GM10847 (cell line): ENCODE measurements around the gene RANBP10.

ENCODE experiments used
- POLR2A ChIP-seq: IDR thresholded peaks from 2 replicates; pipeline ENCODE4 v1.6.1; 2011; ENCODE audit not compliant: insufficient read length; ENCODE audit errors: extremely low read depth

RANBP10 gene

GRCh38 chr16:67806428-67807147, at the start of gene RANBP10, which contains the start of gene TSNAXIP1:
Gene RANBP10, minus strand, starts transcription at chr16:67806560. Its CDS starts 24 bp downstream, at chr16:67806536.
Gene TSNAXIP1, plus strand, starts transcription at chr16:67806889. Its CDS starts 261 bp downstream, at chr16:67807150.
- peak; percentile 80 for TF ChIP-seq POLR2A

DNA sequence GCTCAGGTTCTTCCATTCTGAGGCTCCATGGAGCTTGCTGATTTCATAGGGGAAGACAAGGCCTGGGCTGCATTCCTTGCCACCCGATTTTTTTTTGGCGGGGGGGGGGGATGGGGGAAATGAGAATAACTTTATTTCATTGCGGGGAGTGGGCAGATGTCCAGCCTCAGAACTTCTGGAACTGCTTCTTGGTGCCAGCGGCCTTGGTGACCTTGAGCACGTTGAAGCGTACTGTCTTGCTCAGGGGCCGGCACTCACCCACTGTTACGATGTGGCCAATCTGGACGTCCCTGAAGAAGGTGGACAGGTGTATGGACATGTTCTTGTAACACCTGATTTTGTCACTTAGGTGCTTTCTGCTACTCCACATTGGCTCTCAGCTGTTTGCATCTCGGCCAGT, 49.4 kb upstream of the RANBP10 start:
- TF ChIP-seq POLR2A = no peak

GRCh38 chr16:67853670-67854069, 47.3 kb upstream of the RANBP10 start:
- no peak for TF ChIP-seq POLR2A

DNA sequence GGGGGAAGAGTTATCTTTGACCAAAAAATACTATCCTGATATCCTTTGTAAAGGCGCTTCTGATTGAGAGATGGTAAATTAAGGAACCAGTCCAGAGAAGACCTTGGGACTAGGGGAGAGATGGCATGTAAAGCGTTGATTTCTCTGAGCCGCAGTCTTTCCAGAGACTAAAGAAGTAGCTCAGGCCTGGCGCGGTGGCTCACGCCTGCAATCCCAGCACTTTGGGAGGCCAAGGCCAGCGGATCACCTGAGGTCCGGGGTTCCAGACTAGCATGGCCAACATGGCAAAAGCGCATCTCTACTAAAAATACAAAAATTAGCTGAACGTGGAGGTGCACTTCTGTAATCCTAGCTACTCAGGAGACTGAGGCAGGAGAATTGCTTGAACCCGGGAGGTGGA, 41.8 kb upstream of the RANBP10 start:
- TF ChIP-seq POLR2A = no peak

DNA sequence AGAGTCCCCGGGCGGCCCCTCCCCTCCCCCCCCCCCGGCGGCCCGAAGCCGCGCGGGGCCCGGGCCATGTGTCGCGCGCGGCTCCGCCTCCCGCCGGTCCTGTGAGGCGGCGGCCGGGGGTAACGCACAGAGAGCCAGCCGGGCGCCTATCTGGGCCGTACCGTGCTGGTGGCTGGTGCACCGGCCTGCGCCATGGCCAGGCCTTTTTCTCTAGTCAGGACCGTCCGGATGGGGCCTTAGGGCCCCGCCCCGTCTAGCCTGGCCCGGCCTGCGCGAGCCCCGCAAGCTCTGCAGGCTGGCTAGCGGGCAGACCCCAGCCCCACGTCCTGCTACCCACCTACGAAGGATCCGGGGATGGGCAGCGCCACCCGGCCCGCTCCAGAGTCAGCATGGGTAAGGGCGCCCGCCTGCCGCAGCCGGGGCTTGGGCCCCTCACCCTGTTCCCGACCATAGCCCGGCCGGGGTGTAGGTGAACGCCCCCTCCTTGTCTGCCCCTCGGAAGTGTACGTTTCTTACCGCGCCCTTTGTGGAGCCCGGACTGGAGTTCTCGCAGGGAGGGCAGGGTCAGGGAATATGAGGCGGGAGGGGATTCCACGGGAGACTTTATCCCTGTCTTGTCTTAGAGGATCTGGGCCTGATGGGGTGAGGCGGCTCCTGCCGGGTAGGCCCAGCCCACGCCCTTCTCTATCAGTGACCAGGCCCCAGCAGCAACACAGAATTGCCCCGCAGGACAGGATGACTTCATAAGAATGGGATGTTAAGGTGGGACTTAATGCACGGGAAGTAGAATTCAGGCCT, 40.9 kb upstream of the RANBP10 start, which contains the start of gene CENPT:
CENPT (minus strand) TSS at position 630 of the 798 bp plus-strand sequence. CDS start 13,834 bp downstream, outside the sequence.
- no peak for TF ChIP-seq POLR2A

DNA sequence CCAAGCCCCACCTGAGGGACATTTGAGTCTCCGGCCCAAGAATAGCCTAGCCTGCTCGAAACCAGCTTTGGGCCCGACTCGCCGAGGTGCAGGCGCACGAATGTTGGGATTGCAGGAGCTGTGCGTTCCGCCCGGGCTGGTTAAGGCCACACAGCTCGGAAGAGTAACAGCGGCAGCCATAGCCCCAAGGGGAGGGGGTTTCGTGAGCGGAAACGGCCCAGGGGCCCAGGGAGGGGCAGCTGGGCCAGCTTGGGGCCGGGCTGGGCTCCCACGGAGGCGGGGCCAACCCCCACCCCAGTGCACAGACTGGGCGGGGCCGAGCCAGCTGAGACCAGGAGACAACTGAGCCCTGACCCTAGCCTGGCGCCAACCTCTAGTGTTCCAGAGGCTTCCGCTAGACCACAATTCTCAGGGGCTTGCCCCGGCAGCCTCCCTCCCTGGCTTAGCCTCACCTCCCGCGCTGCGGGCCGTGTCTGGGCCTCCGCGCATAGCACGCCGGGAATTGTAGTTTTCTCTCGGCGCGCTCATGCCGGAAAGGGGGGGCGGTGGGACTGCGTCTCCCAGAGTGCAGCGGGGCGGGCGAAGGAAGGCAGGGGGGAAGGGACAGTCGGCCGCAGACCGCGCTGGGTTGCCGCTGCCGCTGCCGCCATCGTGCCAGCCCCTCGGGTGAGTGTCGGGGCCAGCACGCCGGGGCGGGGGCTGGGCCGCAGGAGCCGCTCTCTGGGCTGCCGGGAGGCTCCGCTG, 40.1 kb upstream of the RANBP10 start, which contains the start of gene NUTF2:
NUTF2 (plus strand) TSS at position 614 of the 744 bp plus-strand sequence. CDS start 18,198 bp downstream, outside the sequence.
- peak; percentile 64 for TF ChIP-seq POLR2A

DNA sequence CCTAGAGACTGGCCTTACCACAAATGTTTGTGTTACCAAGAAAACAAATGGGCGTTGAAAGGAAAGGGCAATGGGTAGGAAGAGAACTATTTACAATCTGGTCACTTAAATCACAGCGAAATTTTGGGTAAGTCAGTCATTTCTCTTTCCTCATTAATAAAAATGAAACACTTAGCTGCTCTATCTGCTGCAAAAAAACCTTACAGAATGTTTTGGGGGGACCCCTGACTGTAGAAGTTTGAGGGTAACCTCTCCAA, 39.6 kb upstream of the RANBP10 start:
- TF ChIP-seq POLR2A = no peak

- no peak for TF ChIP-seq POLR2A
These were observed 39.1 kb upstream of the RANBP10 start for GRCh38 chr16:67845291-67846062.

GRCh38 chr16:67844497-67844896, 38.1 kb upstream of the RANBP10 start:
- TF ChIP-seq POLR2A = no peak

DNA sequence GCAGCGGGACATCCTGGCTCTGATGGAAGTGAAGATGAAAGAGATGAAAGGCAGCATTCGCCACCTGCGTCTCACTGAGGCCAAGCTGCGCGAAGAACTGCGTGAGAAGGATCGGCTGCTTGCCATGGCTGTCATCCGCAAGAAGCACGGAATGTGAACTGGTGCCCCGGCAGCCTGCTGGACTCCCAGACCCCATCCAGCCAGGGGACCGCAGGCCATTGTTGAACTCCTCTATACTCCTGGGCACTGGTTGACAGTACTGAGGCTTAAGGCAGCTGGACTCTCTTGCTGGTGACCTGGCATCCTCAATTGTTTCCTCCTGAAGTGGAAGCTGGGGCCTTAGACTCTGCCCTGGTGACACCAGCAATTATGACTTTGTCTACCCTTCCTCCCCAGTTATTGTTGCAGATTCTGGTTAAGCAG, 37.0 kb upstream of the RANBP10 start:
- TF ChIP-seq POLR2A = no peak

- TF ChIP-seq POLR2A = no peak
These were observed 36.4 kb upstream of the RANBP10 start for GRCh38 chr16:67842509-67843342.

- peak; percentile 34 for TF ChIP-seq POLR2A
These were observed 35.6 kb upstream of the RANBP10 start, which contains the start of gene THAP11 for GRCh38 chr16:67841816-67842508. Gene THAP11, plus strand, starts transcription at chr16:67842320. Its CDS starts 235 bp downstream, at chr16:67842555.

DNA sequence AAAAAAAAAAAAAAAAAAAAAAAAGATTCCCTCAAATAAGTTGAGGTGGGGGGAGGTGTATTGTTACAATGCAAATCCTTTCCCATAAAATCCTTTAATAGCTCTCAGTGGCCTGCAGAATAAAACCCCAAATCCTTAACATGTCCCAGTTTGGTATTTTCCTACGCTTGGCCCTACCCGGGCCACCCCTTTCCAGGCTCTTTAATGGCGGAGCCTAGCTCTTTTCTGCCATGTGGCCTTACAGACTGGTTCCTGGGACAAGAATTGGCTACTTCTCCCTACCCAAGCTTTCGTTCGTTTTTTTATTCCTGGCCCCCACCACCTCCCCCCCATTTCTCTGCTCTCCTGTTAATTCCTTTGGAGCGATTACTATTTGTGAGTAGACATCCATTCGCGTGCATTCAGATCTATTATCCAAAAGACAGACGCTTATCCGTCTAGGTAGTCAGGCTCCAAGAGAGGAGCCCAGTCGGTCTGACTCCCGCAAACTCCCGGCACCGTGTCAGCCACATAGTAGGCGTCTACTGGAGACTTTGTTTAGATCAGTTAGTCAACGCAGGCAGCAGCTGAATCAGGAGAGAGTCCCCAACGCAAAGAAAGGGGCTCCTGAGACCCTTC, 34.9 kb upstream of the RANBP10 start:
- no peak for TF ChIP-seq POLR2A
